Stomach (tissue), 9 donors: Measurements from ENCODE around the gene FLT3LG. TPM values are rescaled to one million over a fixed set of nuclear protein-coding genes. Genes with fewer than 3 reads are reported as not detected.
"Not testable (repeated sequence)": the region's sequence is repeated elsewhere in the genome, so short reads cannot be mapped to it uniquely, and the experiment has no call there.

ENCODE experiments used
- DNase-seq, 2 donors: peaks; one replicate each; pipeline versions ENCODE4 v3.0.0 to v3.0.0-alpha.2; 2013 to 2019
- H3K27ac ChIP-seq, 5 donors: fragments of 200-600 bp in 4 of 5; sonication (generic) in 4 of 5; one replicate each; pipeline ENCODE4 v1.5.1; 2013 to 2019; ENCODE audit warnings: mild to moderate bottlenecking in 1 of 5, moderate library complexity in 1 of 5
- H3K27me3 ChIP-seq, 3 donors: fragments of 200-600 bp; sonication (generic); one replicate each; pipeline ENCODE4 v1.5.1; 2017 to 2019; ENCODE audit warnings: mixed run types in 1 of 3
- H3K36me3 ChIP-seq, 4 donors: fragments of 200-600 bp; sonication (generic); 1 replicate in 3 of 4; 2 replicates in 1 of 4; pipeline ENCODE4 v1.5.1; 2016 to 2019
- H3K4me1 ChIP-seq, 4 donors: fragments of 200-600 bp; sonication (generic); one replicate each; pipeline ENCODE4 v1.5.1; 2016 to 2019
- H3K4me3 ChIP-seq, 4 donors: fragments of 200-600 bp; sonication (generic) in 3 of 4; one replicate each; pipeline ENCODE4 v1.5.1; 2016 to 2019; ENCODE audit warnings: mild to moderate bottlenecking in 1 of 4
- H3K9me3 ChIP-seq, 4 donors: fragments of 200-600 bp; sonication (generic); one replicate each; pipeline ENCODE4 v1.5.1; 2016 to 2019
- EP300 ChIP-seq: sonication (generic); formaldehyde crosslinking; IDR thresholded peaks from one replicate; pipeline ENCODE4 v1.6.1; 2017; ENCODE audit warnings: antibody characterized with exemption
- POLR2A ChIP-seq, 4 donors: fragments of 450-650 bp; IDR thresholded peaks; one replicate each; pipeline ENCODE4 v1.6.1; 2016; ENCODE audit warnings: antibody characterized with exemption in 4 of 4, control low read depth in 2 of 4, mild to moderate bottlenecking in 1 of 4, moderate library complexity in 1 of 4
- POLR2AphosphoS5 ChIP-seq, 3 donors: sonication (generic); formaldehyde crosslinking; IDR thresholded peaks; one replicate each; pipeline ENCODE4 v1.6.1; 2016; ENCODE audit warnings: antibody characterized with exemption in 3 of 3
- WGBS, 5 donors: extraction: QIAGEN DNeasy Blood & Tissue Kit in 3 of 5; methylation state at CpG; one replicate each; pipeline versions ENCODE4 v1.1.5 to v1.1.7; 2013 to 2018; 5-methylcytosine and 5-hydroxymethylcytosine counted together
- intact Hi-C: fragments of 100-400 bp; cut with DNase I; formaldehyde crosslinking; loops from one replicate; pipeline ENCODE4 v1.15.1; 2023; ENCODE audit warnings: low total_unique reads
- polyA plus RNA-seq, 3 donors: library from polyadenylated mRNA; stranded (reverse); fragments of 200-250 nt; gene quantifications; one replicate each; pipeline ENCODE4 v1.2.3, GENCODE V29; 2013
- total RNA-seq, 5 donors: library from RNA; depleted of rRNA; stranded (reverse); fragments of >200 nt; gene quantifications; one replicate each; pipeline versions ENCODE4 v1.1.0 to v1.2.3, GENCODE V29; 2014 to 2016
- TF ChIP-seq, protein P1 (sequence below), 7 experiments: fragments of 450-650 bp in 4 of 7; fragments of 200-600 bp in 3 of 7; sonication (generic) in 3 of 7; IDR thresholded peaks; one replicate each; pipeline ENCODE4 v1.5.1; 2016 to 2019; ENCODE audit warnings: antibody characterized with exemption in 7 of 7, control low read depth in 2 of 7, mild to moderate bottlenecking in 1 of 7
- donor health status: healthy with polysubstance abuse.
- donor health status: Bipolar disorder and iron deficiency.
- donor health status: healthy.

Gene FLT3LG
- total and polyA plus RNA-seq, 8 donors = 1.3 to 14.5 (median 11.0) TPM; not detected in 3

DNA sequence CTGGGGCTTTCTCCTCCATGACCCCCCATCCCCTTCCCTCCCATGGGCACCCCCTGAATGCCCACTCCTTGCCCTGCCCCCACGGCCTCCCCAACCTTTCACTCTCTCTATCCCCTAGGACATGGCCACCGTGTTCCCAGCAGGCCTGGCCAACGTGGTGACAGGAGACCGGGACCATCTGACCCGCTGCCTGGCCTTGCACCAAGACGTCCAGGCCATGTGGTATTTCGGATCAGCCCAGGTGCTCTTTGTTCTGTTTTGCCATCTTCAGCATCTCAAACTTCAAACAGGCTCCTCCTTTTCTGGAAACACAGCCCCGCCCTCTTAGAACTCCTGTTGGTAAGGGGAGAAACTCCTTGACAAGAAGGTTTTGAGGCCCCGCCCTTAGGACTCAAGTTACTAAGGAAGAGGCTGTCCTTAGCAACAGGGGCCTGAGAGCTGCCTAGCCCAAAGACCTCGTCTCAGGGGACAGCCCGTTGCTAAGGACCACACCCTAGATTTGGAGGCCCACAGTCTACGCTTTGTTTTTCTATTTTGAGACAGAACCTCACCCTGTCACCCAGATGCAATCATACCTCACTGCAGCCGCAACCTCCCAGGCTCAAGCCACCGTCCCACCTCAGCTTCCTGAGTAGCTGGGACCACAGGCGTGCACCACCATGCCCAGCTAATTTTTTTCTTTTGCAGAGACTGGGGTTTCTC, 5.1 kb upstream of the FLT3LG start:
- Histone ChIP-seq H3K27ac (peak overlapping the region; percentile 1 to 74 (median 69)), H3K36me3 (peaks cover 10 to 60% (median 48%) of the 10 kb centered on the region in 4 donors), H3K9me3 (no peaks in the 10 kb centered on the region), H3K4me3 (no peak overlapping the region), H3K27me3 (no peaks in the 10 kb centered on the region), H3K4me1 (peaks cover 6 to 33% (median 22%) of the 10 kb centered on the region in 4 donors)
- TF ChIP-seq POLR2AphosphoS5 (IDR thresholded peaks at IDR 0.05) (peak in 2 of 3 donors; percentile 14 to 42), POLR2A (IDR thresholded peaks at IDR 0.05) (no peak)
- WGBS, 5 donors = 49 to 59% (median 52%) methylated on average over 15 of the region's 15 CpGs
- intact Hi-C loops = no loop called here
- peak; percentile 56 to 94 for DNase-seq

DNA sequence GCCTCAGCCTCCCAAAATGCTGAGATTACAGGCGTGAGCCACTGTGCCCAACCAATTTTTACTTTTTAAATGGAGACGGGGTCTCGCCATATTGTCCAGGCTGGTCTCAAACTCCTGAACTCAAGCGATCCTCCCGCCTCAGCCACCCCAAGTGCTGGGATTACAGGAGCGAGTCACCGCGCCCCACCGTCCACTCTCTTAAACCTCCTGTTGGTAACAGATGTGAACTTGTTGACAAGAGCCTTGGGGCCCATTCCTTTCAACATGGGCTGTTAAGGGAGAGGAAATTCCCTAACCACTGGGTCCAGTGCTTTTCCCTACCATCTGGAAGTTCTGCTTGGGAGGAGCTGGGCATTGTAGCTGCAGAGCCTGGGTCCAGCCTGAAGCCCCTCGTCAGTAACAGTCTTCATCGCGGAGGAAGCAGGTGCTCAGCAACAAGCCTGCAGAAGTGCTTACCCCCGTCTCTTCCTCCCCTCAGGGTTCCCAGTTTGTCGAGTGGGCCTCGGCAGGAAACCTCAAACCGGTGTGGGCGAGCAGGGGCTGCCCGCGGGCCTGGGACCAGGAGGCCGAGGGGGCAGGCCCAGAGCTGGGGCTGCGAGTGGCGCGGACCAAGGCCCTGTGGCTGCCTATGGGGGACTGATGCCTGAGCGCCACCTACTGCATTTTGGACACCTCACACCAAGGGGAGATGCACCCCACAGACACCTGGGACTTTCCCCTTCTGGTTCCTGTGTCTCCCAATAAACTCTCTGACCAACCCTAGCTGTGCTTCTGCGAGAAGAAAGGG, 4.0 kb upstream of the FLT3LG start:
- no peaks in the 10 kb centered on the region for H3K9me3 ChIP-seq
- 67 to 84% (median 73%) methylated on average over 19 to 25 of the region's 25 CpGs for WGBS, 5 donors
- peak overlapping the region; percentile 19 to 74 (median 69) for H3K27ac ChIP-seq
- intact Hi-C loops = no loop called here
- TF ChIP-seq, protein P1, sequence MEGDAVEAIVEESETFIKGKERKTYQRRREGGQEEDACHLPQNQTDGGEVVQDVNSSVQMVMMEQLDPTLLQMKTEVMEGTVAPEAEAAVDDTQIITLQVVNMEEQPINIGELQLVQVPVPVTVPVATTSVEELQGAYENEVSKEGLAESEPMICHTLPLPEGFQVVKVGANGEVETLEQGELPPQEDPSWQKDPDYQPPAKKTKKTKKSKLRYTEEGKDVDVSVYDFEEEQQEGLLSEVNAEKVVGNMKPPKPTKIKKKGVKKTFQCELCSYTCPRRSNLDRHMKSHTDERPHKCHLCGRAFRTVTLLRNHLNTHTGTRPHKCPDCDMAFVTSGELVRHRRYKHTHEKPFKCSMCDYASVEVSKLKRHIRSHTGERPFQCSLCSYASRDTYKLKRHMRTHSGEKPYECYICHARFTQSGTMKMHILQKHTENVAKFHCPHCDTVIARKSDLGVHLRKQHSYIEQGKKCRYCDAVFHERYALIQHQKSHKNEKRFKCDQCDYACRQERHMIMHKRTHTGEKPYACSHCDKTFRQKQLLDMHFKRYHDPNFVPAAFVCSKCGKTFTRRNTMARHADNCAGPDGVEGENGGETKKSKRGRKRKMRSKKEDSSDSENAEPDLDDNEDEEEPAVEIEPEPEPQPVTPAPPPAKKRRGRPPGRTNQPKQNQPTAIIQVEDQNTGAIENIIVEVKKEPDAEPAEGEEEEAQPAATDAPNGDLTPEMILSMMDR (IDR thresholded peaks at IDR 0.05) = no peak
- TF ChIP-seq EP300 (no peak), POLR2AphosphoS5 (IDR thresholded peaks at IDR 0.05) (no peak), POLR2A (IDR thresholded peaks at IDR 0.05) (no peak)
- peaks cover 6 to 42% (median 31%) of the 10 kb centered on the region in 4 donors for H3K4me1 ChIP-seq
- no peaks in the 10 kb centered on the region for H3K27me3 ChIP-seq
- no peak overlapping the region for H3K4me3 ChIP-seq
- peak; percentile 40 to 71 for DNase-seq
- H3K36me3 ChIP-seq = peaks cover 0 to 49% (median 37%) of the 10 kb centered on the region in 4 donors

DNA sequence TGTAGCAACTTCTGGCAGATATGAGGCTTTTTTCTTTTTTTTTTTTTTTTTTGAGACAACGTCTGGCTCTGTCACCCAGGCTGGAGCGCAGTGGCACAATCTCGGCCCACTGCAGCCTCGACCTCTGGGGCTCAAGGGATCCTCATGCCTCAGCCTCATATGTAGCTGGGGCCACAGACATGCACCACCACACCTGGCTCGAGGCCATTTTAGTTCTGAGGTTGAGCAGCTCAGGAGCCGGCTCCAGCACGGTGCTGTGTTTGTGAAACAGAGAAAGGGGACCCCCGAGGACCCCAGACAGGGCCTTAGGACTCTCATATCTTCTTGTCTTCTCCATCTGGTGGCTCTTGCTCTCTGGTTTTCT, 3.4 kb upstream of the FLT3LG start:
- peak in 1 of 2 donors; percentile 17 for DNase-seq
- TF ChIP-seq, protein P1 (IDR thresholded peaks at IDR 0.05) = no peak
- TF ChIP-seq EP300 = no peak
- TF ChIP-seq POLR2A (IDR thresholded peaks at IDR 0.05) = no peak
- TF ChIP-seq POLR2AphosphoS5 (IDR thresholded peaks at IDR 0.05) = no peak
- peaks cover 6 to 48% (median 37%) of the 10 kb centered on the region in 4 donors for H3K4me1 ChIP-seq
- peak overlapping the region in 2 of 5 donors; percentile 69 for H3K27ac ChIP-seq
- no peaks in the 10 kb centered on the region for H3K27me3 ChIP-seq
- H3K4me3 ChIP-seq = no peak overlapping the region
- 70 to 78% (median 76%) methylated on average over 6 to 8 of the region's 8 CpGs for WGBS, 5 donors
- H3K36me3 ChIP-seq = peaks cover 0 to 43% (median 31%) of the 10 kb centered on the region in 4 donors
- intact Hi-C loops = no loop called here
- no peaks in the 10 kb centered on the region for H3K9me3 ChIP-seq

DNA sequence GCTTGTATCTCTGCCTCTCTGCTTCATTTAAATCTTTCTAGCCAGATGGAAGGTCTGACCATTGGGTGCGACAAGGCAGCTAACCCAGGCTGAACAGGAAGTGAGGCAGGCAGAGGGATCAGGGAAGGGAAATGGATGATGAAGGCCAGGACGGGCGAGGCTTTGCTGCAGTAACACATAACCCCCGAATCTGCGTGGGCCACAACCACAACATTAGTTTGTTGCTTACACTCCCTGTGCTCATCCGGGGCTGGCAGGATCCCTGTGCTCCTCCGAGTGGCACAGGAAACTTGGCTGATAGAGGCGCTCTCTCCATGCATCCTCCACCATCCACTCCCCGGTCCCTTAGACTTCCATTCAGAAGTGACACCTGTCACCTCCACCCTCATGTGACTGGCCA, 1.1 kb upstream of the FLT3LG start:
- peaks cover 0 to 21% (median 10%) of the 10 kb centered on the region in 4 donors for H3K36me3 ChIP-seq
- peak overlapping the region in 1 of 5 donors; percentile 32 for H3K27ac ChIP-seq
- H3K9me3 ChIP-seq = no peaks in the 10 kb centered on the region
- H3K4me3 ChIP-seq = no peak overlapping the region
- peak in 1 of 2 donors; percentile 12 for DNase-seq
- 60 to 76% (median 70%) methylated on average over 9 of the region's 9 CpGs for WGBS, 5 donors
- TF ChIP-seq EP300 (no peak), POLR2A (IDR thresholded peaks at IDR 0.05) (no peak), POLR2AphosphoS5 (IDR thresholded peaks at IDR 0.05) (no peak)
- TF ChIP-seq, protein P1 (IDR thresholded peaks at IDR 0.05) = no peak
- H3K4me1 ChIP-seq = peaks cover 6 to 57% (median 41%) of the 10 kb centered on the region in 4 donors
- intact Hi-C loops = no loop called here
- H3K27me3 ChIP-seq = no peaks in the 10 kb centered on the region

DNA sequence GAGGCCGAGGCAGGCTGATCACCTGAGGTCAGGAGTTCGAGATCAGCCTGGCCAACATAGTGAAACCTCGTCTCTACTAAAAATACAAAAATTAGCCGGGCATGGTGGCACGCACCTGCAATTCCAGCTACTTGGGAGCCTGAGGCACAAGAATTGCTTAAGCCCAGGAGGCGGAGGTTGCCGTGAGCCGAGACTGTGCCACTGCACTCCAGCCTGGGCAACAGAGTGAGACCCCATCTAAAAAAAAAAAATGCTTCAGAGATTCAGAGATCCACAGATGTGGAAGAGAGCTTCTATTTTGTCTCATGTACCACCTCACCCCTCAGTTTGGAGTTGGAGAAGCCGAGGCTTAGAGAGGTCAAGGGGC, 531 bp upstream of the FLT3LG start:
- 66 to 71% (median 69%) methylated on average over 9 of the region's 9 CpGs for WGBS, 5 donors
- peaks cover 0 to 16% (median 8%) of the 10 kb centered on the region in 4 donors for H3K36me3 ChIP-seq
- DNase-seq, H3K27me3 ChIP-seq, H3K9me3 ChIP-seq, intact Hi-C loops: not testable (repeated sequence)
- peak overlapping the region; percentile 67 to 89 (median 70) for H3K4me3 ChIP-seq
- H3K4me1 ChIP-seq = peaks cover 6 to 58% (median 39%) of the 10 kb centered on the region in 4 donors
- peak overlapping the region; percentile 46 to 92 (median 88) for H3K27ac ChIP-seq
